ENCODE data around the gene ADK.
"Not testable (repeated sequence)": the region's sequence is repeated elsewhere in the genome, so short reads cannot be mapped to it uniquely, and the experiment has no call there.

Gene ADK

DNA sequence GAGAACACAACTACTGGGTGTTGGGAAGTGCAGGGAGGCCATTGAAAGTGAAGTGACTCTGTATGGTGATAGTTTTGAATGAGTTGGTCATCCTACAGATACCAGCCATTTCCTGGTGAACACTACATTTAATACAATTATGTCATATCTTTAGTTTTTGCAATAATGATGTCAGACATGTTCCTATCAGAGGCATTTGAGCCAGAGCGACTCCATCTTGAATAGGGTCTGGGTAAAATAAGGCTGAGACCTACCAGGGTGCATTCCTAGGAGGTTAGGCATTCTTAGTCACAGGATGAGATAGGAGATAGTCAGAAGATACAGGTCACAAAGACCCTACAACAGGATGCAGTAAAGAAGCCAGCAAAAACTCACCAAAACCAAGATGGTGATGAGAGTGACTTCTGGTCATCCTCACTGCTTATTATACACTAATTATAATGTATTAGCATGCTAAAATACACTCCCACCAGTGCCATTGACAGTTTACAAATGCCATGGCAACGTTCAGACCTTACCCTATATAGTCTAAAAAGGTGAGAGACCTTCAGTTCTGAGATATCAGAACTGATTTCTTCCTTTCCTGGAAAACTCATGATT, 28.2 kb downstream of the ADK start:
- DNase-seq (ENCODE audit: low read depth in 2 of 2): no peak

DNA sequence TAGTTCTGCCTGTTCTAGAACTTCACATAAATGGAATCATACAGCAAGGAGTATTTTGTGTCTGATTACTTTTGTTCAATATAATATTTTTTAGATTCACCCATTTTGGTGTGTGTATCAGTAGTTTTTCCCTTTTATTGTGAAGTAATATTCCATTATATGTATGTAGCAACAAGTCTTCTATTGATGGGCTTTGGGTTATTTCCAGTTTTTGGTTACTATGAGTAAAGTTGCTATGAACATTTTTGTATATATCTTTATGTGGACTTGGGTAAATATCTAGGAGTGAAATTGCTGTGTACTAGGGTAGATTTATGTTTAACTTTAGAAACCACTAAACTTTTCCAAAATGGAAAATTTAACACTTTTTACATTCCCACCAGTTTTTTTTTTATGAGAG, 35.7 kb downstream of the ADK start:
- DNase-seq (ENCODE audit: low read depth in 2 of 2): no peak

DNA sequence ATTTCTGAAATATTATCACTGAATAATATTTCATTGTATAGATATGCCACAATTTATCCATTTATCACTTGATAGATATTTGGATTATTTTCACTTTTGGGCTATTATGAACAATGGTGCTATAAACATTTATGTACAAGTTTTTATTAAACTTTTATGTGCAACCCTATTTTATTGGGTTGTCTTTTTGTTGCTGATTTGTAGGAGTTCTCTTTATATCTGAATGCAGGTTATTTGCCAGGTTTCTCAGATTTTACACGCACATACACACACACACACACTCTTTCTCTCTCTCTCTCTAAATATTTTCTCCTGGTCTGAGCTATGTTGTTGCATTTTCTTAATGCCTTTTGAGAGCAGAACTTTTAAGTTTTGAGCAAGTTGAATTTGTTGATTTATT, 36.2 kb downstream of the ADK start:
- DNase-seq (ENCODE audit: low read depth in 2 of 2): no peak

DNA sequence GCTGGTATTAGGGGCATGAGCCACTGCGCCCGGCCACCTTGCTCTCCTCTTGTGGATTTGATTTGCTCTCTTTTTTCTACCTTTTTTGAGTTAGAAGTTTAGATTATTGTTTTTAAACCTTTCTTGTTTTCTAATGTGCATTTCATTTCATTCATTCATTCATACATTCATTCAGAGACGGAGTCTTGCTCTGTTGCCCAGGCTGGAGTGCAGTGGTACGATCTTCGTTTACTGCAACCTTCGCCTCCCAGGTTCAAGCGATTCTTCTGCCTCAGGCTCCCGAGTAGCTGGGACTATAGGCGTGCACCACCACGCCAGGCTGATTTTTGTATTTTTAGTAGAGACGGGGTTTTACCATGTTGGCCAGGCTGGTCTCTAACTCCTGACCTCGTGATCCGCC, 37.6 kb downstream of the ADK start:
- DNase-seq (ENCODE audit: low read depth in 2 of 2): not testable (repeated sequence)

DNA sequence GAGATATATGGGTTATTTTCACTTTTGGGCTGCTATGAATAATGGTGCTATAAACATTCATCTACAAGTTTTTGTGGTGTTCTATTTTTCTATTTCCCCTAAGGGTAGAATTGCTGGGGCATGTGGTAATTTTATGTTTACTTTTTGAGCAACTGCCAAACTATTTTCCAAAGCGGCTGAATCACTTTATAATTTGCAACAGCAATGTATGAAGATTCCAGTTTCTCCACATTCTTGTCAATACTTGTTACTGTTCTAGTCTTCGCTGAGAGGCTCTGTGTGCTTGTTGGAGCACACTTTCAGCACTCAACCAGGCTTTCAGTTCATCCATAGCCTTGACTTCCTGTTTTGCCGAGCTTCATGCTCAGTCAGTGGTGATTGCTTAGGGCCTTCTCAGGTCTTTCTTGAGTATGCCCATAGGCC, 39.0 kb downstream of the ADK start:
- no peak for DNase-seq (ENCODE audit: low read depth in 2 of 2)

DNA sequence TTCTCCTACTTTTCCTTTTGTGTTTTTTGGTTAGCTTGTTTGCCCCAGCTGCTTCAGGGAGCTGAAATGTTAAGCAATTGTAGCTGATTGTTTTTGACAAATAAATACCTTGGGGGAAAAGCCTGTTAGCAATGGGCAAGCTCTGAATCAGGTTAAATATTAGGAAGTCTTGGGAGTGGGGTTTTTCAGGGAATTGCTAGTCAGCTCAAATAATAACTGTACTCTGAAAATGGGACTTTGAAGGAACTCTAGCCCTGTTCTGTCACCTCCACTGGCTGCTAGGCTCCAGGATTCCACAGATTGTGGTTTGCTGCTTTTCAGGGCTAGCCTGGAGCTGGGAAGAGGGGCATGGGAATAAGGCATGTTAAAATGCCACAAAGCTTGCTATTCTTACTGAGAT, 39.5 kb downstream of the ADK start:
- no peak for DNase-seq (ENCODE audit: low read depth in 2 of 2)

DNA sequence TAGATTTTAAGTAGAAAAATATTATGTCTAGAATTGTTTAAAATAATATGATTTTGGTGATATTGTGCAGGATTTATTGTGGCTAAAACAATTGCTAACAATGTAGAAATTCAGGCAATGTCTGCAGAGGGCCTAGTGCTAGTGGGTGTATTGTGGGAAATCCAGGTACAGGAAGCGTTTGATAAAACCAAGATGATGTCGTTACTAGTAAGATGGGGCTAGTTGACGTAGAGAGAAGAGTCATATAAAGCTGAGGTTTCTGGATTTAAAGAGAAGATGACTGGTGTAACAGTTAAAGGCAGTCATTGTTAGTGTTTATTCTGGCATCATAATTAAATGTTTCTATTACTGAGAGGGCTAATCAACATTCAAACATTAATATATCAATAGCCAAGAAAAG, 43.5 kb downstream of the ADK start:
- DNase-seq (ENCODE audit: low read depth in 2 of 2): no peak

DNA sequence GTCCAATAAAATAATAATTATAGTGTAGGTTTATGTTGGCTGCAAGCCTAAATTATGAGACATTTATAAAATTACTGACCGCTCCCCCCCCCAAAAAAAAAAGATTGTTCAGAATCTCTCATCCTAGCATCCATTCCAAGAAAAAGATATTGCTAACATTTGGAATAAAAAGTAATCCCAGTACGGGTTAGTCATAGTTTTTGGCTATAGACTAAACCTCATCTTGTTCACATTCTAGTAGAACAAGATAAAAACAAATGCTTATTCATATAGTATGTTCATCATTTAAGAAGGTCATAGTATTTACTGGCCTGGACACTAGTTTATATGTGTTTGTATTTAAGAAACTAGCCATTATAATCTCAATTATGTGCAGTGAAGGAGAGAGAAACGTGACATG, 44.0 kb downstream of the ADK start:
- no peak for DNase-seq (ENCODE audit: low read depth in 2 of 2)

DNA sequence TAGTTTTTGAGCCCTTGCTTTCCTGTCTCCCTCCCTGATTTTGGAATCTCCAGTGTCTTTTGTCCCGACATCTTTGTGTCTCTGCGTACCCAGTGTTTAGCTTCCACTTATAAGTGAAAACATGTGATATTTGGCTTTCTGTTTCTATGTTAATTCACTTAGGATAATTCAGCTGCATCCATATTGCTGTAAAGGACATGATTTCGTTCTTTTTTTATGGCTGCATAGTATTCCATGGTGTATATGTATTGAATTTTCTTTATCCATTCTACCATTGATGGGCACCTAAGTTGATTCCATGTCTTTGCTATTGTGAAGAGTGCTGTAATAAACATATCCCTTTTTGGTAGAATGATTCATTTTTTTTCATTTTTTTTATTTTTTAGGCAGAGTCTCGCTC, 48.3 kb downstream of the ADK start:
- no peak for DNase-seq (ENCODE audit: low read depth in 2 of 2)

DNA sequence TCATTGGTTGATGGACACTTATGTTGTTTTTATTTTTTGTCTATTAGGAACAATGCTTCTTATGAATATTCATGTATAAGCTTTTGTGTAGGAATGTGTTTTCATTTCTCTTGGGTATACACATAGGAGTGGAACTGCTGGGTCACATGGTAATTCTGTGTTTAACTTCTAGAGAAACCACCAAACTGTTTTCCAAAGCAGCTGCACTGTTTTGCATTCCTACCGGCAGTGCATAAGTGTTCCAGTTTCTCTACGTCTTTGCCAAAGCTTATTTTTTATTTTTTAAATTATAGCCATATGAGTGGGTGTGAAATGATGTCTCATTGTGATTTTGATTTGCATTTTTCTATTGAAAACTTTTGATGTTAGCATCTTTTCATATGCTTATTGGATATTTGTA, 51.3 kb downstream of the ADK start:
- no peak for DNase-seq (ENCODE audit: low read depth in 2 of 2)

DNA sequence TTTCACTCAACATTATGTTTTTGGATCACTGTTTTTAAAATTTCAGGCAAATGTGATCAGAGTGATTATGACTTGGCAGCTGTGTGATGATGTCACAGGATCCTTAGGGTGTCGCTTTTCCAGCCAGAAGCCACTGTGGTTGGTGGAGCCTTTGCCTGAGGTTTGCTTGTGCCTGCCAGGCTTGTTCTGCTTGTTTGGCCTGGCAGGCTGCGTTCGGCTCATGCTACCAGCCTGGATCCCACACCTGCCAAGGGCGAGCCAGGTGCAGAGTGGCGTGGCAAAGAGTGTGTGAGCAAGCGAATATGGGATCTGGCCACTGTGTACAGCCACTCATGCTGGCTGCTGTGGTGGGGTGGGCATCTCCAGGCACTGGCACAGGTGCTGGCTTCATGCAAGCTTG, 55.7 kb downstream of the ADK start:
- DNase-seq (ENCODE audit: low read depth in 2 of 2): no peak

DNA sequence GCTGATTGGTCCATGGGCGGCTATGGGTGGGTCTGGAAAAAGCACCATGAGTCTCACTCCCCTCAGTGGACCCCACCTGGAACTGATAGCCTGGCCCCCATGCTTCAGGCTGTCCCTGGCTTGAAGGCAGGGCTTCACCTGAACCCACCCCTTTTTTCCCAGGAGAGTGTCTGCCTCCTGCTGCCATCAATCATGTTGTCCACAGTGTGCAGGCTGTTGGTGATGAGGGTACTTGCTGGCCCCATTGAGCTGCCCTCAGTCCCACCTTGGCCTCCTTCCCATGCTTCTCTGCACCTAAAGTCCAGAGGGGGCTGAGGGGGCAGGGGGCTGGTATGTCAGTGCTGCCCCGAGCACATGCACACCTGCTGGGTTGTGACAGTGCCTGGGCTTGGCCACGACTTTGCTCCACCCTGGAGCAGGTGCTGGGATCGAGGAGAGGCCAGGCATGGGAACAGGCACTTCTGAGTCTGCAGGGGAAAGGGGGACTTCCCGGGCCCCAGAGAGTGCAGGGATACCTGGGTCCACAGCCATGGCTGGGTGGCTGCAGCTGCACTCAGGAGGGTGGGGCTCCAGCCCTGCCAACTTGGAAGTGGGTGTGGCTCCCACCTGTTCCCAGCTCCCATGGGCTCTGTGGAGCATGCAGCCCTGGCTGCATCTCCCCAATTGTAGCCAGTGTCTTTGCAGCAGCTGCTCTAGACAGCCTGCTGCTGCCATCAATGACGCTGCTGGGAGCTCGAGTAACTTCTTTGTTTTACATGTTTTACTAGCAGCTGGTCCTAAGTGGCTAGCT, 56.9 kb downstream of the ADK start:
- DNase-seq (ENCODE audit: low read depth in 2 of 2): no peak

DNA sequence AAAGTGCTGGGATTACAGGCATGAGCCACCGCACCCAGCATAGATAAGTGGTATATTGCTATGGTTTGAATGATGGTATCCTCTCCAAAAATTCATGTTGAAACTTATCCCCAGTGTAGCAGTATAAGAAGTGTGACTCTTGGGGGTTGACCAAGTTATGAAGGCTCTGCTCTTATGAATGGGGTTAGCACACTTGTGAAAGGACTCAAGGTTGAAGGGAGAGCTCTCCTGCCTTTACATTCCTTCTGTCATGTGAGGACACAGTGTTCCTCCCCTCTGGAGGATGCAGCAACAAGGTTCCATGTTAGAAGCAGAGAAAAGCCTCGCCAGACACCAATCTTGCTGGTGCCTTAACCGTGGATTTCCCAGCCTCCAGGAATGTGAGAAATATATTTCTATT, 58.0 kb downstream of the ADK start:
- DNase-seq (ENCODE audit: low read depth in 2 of 2): no peak

DNA sequence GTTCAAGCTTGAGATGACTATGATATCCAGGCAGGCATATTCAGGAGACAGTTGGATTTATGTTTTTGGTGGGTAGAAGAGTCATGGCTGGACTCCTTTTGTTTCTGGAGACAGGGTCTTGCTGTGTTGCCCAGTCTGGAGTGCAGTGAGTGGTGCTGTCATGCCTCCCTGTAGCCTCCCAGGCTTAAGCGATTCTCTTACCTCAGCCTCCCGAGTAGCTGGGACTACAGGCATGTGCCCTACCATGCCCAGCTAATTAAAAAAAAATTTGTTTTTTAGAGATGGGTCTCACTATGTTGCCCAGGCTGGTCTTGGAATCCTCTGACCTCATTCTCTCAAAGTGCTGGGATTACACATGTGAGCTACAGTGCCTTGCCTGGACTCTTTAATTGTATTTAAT, 62.0 kb downstream of the ADK start:
- no peak for DNase-seq (ENCODE audit: low read depth in 2 of 2)

DNA sequence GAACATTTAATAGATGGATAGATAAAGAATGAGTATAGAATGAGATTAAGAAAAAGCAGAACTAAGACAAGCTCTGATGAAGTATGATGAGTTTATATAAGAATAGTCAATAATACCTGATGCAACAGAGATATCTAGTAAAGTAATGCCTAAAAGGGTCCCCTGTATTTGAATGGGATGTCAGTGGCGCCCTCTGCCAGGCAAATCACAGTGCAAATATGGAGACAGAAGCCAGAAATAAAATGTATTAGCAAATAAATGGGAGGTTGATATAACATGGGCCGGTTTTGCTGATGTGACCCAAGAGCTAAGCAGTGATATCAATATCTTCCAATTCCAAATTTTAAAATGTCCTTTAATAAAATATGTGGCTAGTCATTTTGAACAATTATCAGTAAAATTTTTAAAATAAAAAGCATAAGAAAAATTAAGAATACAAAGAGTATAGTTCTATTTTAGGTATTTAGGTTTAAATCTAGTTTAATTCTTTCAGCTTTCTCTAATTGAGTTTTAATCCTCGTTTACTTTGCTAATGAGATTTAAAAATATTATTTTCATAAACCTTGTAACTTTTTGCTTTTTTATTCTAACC, 62.6 kb downstream of the ADK start:
- DNase-seq (ENCODE audit: low read depth in 2 of 2): peak in 1 of 2 donors; percentile 9

DNA sequence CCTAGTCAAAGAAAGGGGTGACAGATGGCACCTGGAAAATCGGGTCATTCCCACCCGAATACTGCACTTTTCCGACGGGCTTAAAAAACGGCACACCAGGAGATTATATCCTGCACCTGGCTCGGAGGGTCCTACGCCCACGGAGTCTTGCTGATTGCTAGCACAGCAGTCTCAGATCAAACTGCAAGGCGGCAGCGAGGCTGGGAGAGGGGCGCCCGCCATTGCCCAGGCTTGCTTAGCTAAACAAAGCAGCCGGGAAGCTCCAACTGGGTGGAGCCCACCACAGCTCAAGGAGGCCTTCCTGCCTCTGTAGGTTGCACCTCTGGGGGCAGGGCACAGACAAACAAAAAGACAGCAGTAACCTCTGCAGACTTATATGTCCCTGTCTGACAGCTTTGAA, 66.1 kb downstream of the ADK start:
- not testable (repeated sequence) for DNase-seq (ENCODE audit: low read depth in 2 of 2)

DNA sequence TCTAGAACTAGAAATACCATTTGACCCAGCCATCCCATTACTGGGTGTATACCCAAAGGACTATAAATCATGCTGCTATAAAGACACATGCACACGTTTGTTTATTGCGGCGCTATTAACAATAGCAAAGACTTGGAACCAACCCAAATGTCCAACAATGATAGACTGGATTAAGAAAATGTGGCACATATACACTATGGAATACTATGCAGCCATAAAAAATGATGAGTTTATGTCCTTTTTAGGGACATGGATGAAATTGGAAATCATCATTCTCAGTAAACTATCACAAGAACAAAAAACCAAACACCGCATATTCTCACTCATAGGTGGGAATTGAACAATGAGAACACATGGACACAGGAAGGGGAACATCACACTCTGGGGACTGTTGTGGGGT, 71.4 kb downstream of the ADK start:
- DNase-seq (ENCODE audit: low read depth in 2 of 2): not testable (repeated sequence)

DNA sequence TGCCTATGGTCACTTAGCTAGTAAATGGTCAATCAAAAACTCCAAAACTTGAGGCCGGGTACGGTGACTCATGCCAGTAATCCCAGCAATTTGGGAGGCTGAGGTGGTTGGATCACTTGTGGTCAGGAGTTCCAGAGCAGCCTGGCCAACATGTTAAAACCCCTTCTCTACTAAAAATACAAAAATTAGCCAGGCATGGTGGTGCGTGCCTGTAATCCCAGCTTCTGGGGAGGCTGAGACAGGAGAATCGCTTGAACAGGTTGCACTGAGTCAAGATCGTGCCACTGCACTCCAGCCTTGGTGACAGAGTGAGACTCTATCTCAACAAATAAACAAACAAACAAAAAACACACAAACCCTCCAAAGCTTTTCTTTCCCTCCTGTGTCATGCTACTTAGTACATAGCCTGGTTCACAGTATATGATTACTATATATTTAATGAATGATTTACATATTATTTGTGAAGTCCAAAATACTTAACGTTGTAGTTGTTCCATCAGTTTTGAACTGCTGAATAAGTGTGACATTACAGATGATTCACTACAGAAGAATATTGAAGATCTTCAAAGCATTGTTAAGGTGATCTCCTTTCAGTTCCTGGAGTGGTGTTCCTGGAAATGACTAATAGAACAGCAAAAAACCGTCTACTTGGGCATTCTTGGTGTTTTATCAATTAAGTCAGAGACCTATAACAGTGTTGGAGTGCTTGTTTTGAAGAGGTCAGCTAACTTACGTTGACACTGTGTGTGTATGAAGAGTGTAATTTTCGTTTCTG, 72.9 kb downstream of the ADK start:
- no peak for DNase-seq (ENCODE audit: low read depth in 2 of 2)

DNA sequence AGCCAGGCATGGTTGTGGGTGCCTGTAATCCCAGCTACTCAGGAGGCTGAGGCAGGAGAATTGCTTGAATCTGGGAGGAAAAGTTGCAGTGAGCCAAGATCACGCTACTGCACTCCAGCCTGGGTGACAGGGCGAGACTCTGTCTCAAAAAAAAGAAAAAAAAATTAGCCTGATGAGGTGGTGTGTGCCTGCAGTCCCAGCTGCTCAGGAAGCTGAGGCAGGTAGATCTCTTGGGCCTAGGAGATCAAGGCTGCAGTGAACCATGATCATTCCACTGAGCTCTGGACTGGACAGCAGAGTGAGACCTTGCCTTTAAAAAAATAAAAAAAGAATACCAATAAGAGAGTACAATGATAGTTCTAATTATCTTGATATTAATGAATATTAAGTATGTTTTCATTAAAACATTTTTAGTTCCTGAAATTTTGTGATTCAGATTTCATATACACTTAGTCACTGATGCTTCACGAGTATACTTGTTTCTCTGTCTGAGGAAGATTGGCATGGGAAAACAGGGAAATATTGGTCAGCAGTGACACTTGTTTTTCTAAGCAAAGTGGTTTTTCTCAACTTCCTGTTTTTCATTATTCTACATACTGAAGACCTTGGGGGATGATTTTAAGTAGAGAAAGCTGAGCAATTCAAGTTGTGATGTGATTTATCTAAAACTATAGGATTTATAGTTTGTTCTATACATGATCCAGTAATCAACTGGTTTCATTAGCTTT, 76.8 kb downstream of the ADK start:
- no peak for DNase-seq (ENCODE audit: low read depth in 2 of 2)

DNA sequence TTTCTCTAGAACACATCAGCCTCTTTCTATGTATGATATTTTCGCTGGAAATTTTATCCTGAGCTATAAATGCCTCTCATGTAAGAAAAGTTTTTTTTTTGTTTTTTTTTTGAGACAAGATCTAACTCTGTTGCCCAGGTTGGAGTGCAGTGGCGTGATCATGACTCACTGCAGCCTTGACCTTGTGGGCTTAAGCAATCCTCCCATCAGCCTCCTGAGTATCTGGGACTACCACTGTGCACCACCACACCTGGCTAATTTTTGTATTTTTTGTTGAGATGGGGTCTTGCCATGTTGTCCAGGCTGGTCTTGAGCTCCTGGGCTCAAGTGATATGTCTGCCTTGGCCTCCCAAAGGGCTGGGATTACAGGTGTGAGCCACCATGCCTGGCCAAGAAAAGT, 80.4 kb downstream of the ADK start:
- DNase-seq (ENCODE audit: low read depth in 2 of 2): no peak

DNA sequence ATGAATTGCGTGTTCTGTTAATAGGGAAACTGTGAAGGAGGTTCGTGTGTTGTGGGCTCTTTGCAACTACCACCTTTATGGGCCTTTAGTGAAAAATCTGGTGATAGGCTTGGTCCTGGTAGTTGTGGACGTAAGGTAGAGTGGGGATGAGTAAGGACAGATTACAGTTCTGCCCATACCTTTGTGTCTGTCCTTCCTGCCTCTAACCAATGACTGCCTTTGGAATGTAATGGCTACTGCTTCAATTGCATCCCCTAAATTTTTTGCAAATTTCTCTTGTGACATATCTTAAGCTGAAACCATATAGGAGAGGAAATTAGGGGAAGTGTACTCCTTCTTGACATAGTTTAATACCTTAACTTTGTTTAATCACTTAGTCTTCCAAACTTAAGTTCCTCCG, 82.3 kb downstream of the ADK start:
- DNase-seq (ENCODE audit: low read depth in 2 of 2): no peak

DNA sequence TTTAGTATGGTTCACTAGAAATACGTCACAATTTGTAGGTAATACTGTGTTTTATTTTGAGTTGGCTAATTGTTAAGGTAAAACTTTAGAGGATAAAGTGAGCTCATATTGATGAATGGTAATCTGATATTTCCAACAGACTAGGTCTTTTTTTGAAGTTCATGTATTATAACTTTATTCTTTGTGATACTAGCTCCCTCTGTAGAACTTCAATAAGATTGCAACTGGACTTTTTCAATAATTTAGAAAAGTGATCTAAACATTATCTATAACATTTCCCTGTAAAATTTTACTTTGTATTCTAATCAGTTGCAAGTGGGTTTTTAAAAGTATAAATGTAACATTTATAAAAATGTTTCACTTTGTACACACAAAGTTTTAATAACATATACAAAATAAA, 83.5 kb downstream of the ADK start:
- DNase-seq (ENCODE audit: low read depth in 2 of 2): no peak

All from stimulated activated CD4-positive, alpha-beta T cell treated with anti-CD3 and anti-CD28 coated beads, Interleukin-1b, Interleukin-23, amount 100 ng/mL, for 1 hour (primary cell).